ENCODE data around the gene NBPF1.
"Not testable (repeated sequence)": the region's sequence is repeated elsewhere in the genome, so short reads cannot be mapped to it uniquely, and the experiment has no call there.

GRCh38 chr1:16639091-16640031, 26.0 kb upstream of the NBPF1 start:
- TF ChIP-seq CTCF, POLR2A (IDR thresholded peaks at IDR 0.05): not testable (repeated sequence)

Measured in thyroid gland (tissue), 4 donors.